H1 (cell line): ENCODE results near the gene ZNF672. TPM values are rescaled to one million over a fixed set of nuclear protein-coding genes. Genes with fewer than 3 reads are reported as not detected.

Experiments used
- CTCF ChIA-PET: fragments of 300-600 bp; sonication (Branson Sonifier 250); formaldehyde crosslinking; loops from one replicate; lab custom pipeline; 2021; ENCODE audit not compliant: partially characterized antibody; lab: Charles Lee
- POLR2A ChIA-PET: fragments of 300-600 bp; sonication (Branson Sonifier 250); formaldehyde crosslinking; loops from one replicate; lab custom pipeline; 2021; ENCODE audit warnings: inconsistent platforms; ENCODE audit not compliant: partially characterized antibody; lab: Charles Lee
- DNase-seq, 2 experiments: peaks; one replicate each; pipeline versions ENCODE4 v3.0.0 to v3.0.0-alpha.2; 2010 to 2022; ENCODE audit warnings: low spot score in 2 of 2, low read depth in 1 of 2, mixed read lengths in 1 of 2
- FAIRE-seq: peaks from 2 replicates; lab custom pipeline; 2011; peaks lifted over from hg19 to GRCh38; lab: Jason Lieb, UNC
- H2AFZ ChIP-seq: 2 replicates; pipeline ENCODE4 v1.8.1; 2012; ENCODE audit warnings: low read length, inconsistent platforms
- H2AK5ac ChIP-seq: 2 replicates; pipeline ENCODE4 v1.6.1; 2013; ENCODE audit warnings: low read depth, low read length
- H2BK120ac ChIP-seq: replicated peaks from 2 replicates; pipeline ENCODE3; 2013; ENCODE audit warnings: low read depth, low read length, inconsistent platforms
- H2BK12ac ChIP-seq: 2 replicates; pipeline ENCODE4 v1.6.1; 2013; ENCODE audit warnings: low read depth, low read length
- H2BK15ac ChIP-seq: 2 replicates; pipeline ENCODE4 v1.6.1; 2013; ENCODE audit warnings: low read length
- H2BK20ac ChIP-seq: 2 replicates; pipeline ENCODE4 v1.6.1; 2013; ENCODE audit warnings: low read length
- H2BK5ac ChIP-seq: 2 replicates; pipeline ENCODE4 v1.6.1; 2013; ENCODE audit warnings: low read depth, low read length
- H3K14ac ChIP-seq: 2 replicates; pipeline ENCODE4 v1.6.1; 2013; ENCODE audit warnings: inconsistent platforms; ENCODE audit not compliant: insufficient read length
- H3K18ac ChIP-seq: 2 replicates; pipeline ENCODE4 v1.6.1; 2013; ENCODE audit warnings: low read length; ENCODE audit errors: extremely low read depth
- H3K23ac ChIP-seq: 2 replicates; pipeline ENCODE4 v1.6.1; 2013; ENCODE audit warnings: inconsistent platforms; ENCODE audit not compliant: insufficient read length
- H3K23me2 ChIP-seq: 2 replicates; pipeline ENCODE4 v1.6.1; 2013; ENCODE audit warnings: low read depth, low read length
- H3K27ac ChIP-seq: 2 replicates; pipeline ENCODE4 v1.6.1; 2011; ENCODE audit warnings: low read depth, low read length, inconsistent platforms
- H3K27me3 ChIP-seq, 4 experiments: replicated peaks in 1 of 4; 1 replicate in 1 of 4; 2 replicates in 3 of 4; pipeline versions ENCODE4 v1.6.1 to v1.8.1; 2011 to 2013; ENCODE audit warnings: low read length in 3 of 4, mild to moderate bottlenecking in 3 of 4, inconsistent platforms in 2 of 4, mixed read lengths in 2 of 4, moderate library complexity in 1 of 4; ENCODE audit not compliant: control insufficient read depth in 3 of 4, insufficient read depth in 3 of 4; ENCODE audit errors: extremely low read depth in 1 of 4
- H3K36me3 ChIP-seq, 4 experiments: 2 replicates each; pipeline versions ENCODE4 v1.6.1 to v1.8.1; 2011 to 2013; ENCODE audit warnings: mild to moderate bottlenecking in 4 of 4, low read length in 3 of 4, moderate library complexity in 2 of 4, control low read depth in 1 of 4, inconsistent platforms in 1 of 4; ENCODE audit not compliant: insufficient read depth in 4 of 4, control insufficient read depth in 2 of 4
- H3K4ac ChIP-seq: replicated peaks from 2 replicates; pipeline ENCODE3; 2013; ENCODE audit warnings: low read length, low read depth, mixed read lengths, inconsistent platforms; ENCODE audit not compliant: insufficient read length
- H3K4me1 ChIP-seq, 4 experiments: replicated peaks in 1 of 4; 1 replicate in 1 of 4; 2 replicates in 3 of 4; pipeline versions ENCODE4 v1.6.1 to v1.8.1; 2011 to 2013; ENCODE audit warnings: low read length in 3 of 4, inconsistent platforms in 2 of 4, mixed read lengths in 1 of 4; ENCODE audit not compliant: insufficient read depth in 4 of 4, control insufficient read depth in 3 of 4
- H3K4me2 ChIP-seq, 2 experiments: 2 replicates each; pipeline versions ENCODE4 v1.6.1 to v1.8.1; 2011 to 2013; ENCODE audit warnings: low read depth in 2 of 2, low read length in 2 of 2, control low read depth in 1 of 2, inconsistent platforms in 1 of 2, mild to moderate bottlenecking in 1 of 2; ENCODE audit not compliant: insufficient read depth in 1 of 2
- H3K4me3 ChIP-seq, 4 experiments: fragments of 200-600, 300-600 bp in 1 of 4; sonication (generic), shearing (Covaris generic), sonication (Bioruptor Twin) in 1 of 4; 2 replicates each; pipeline versions ENCODE4 v1.5.1 to v1.8.1; 2011 to 2016; ENCODE audit warnings: low read length in 4 of 4, low read depth in 3 of 4, control low read depth in 2 of 4, inconsistent platforms in 2 of 4, mild to moderate bottlenecking in 2 of 4, mixed read lengths in 1 of 4, moderate library complexity in 1 of 4; ENCODE audit not compliant: insufficient read depth in 2 of 4; ENCODE audit errors: extremely low read depth in 1 of 4
- H3K56ac ChIP-seq: replicated peaks from 2 replicates; pipeline ENCODE3; 2013; ENCODE audit warnings: low read depth, mild to moderate bottlenecking, mixed read lengths, low read length, inconsistent platforms; ENCODE audit not compliant: insufficient read length
- H3K79me1 ChIP-seq: 2 replicates; pipeline ENCODE4 v1.6.1; 2013; ENCODE audit warnings: low read depth, low read length, control low read depth
- H3K79me2 ChIP-seq, 2 experiments: 2 replicates each; pipeline versions ENCODE4 v1.6.1 to v1.8.1; 2012 to 2013; ENCODE audit warnings: low read length in 2 of 2, mild to moderate bottlenecking in 2 of 2, inconsistent platforms in 1 of 2; ENCODE audit not compliant: insufficient read depth in 2 of 2, control insufficient read depth in 1 of 2
- H3K9ac ChIP-seq, 4 experiments: replicated peaks in 1 of 4; 1 replicate in 1 of 4; 2 replicates in 3 of 4; pipeline versions ENCODE4 v1.6.1 to v1.8.1; 2011 to 2013; ENCODE audit warnings: low read depth in 3 of 4, low read length in 3 of 4, control low read depth in 2 of 4, mild to moderate bottlenecking in 2 of 4, moderate library complexity in 2 of 4, inconsistent platforms in 1 of 4; ENCODE audit errors: extremely low read depth in 1 of 4
- H3K9me3 ChIP-seq, 2 experiments: 2 replicates each; pipeline versions ENCODE4 v1.6.1 to v1.8.1; 2012 to 2013; ENCODE audit warnings: mild to moderate bottlenecking in 2 of 2, moderate library complexity in 2 of 2, control low read depth in 1 of 2, inconsistent platforms in 1 of 2, low read depth in 1 of 2, low read length in 1 of 2, mixed read lengths in 1 of 2; ENCODE audit not compliant: insufficient read depth in 2 of 2
- H4K20me1 ChIP-seq, 2 experiments: replicated peaks in 1 of 2; 2 replicates each; pipeline versions ENCODE3 to v1.8.1; 2011 to 2013; ENCODE audit warnings: inconsistent platforms in 2 of 2, low read length in 2 of 2, mild to moderate bottlenecking in 1 of 2; ENCODE audit not compliant: insufficient read depth in 2 of 2, control insufficient read depth in 1 of 2
- H4K5ac ChIP-seq: 2 replicates; pipeline ENCODE4 v1.6.1; 2013; ENCODE audit warnings: low read length, low read depth, mixed read lengths, inconsistent platforms; ENCODE audit not compliant: insufficient read length
- H4K8ac ChIP-seq: 2 replicates; pipeline ENCODE4 v1.8.0; 2013; ENCODE audit warnings: mild to moderate bottlenecking, moderate library complexity, low read length, inconsistent platforms; ENCODE audit not compliant: insufficient read depth; ENCODE audit errors: extremely low read depth
- H4K91ac ChIP-seq: replicated peaks from 2 replicates; pipeline ENCODE3; 2013; ENCODE audit warnings: low read length, mixed read lengths, inconsistent platforms; ENCODE audit not compliant: insufficient read length
- CBX8 ChIP-seq: fragments of 300-800, 300-1000 bp; sonication (generic); IDR thresholded peaks from 2 replicates; pipeline ENCODE4 v1.7.1; 2016; ENCODE audit warnings: low read depth, low read length, borderline replicate concordance
- CHD1 ChIP-seq: IDR thresholded peaks from 2 replicates; pipeline ENCODE4 v1.6.1; 2012; ENCODE audit warnings: low read depth, low read length, improper control_type of control experiment
- EP300 ChIP-seq, 2 experiments: IDR thresholded peaks; 1 replicate in 1 of 2; 2 replicates in 1 of 2; pipeline ENCODE4 v1.6.1; 2011 to 2012; ENCODE audit warnings: low read depth in 2 of 2, low read length in 2 of 2, mild to moderate bottlenecking in 2 of 2, borderline replicate concordance in 1 of 2, inconsistent platforms in 1 of 2, moderate library complexity in 1 of 2
- KDM4A ChIP-seq: IDR thresholded peaks from one replicate; pipeline ENCODE4 v1.7.1; 2012; ENCODE audit warnings: low read depth, mild to moderate bottlenecking, moderate library complexity, low read length, inconsistent platforms; ENCODE audit not compliant: severe bottlenecking
- NANOG ChIP-seq: IDR thresholded peaks from 2 replicates; pipeline ENCODE4 v1.6.1; 2011; ENCODE audit warnings: low read length, low read depth, mild to moderate bottlenecking, inconsistent platforms; ENCODE audit not compliant: insufficient read depth, poor library complexity, severe bottlenecking
- PHF8 ChIP-seq: fragments of 200-600 bp; sonication (generic); conservative IDR thresholded peaks from 2 replicates; pipeline ENCODE4 v1.7.1; 2012; ENCODE audit warnings: low read depth, mild to moderate bottlenecking, inconsistent platforms, low read length, moderate library complexity
- POLR2AphosphoS5 ChIP-seq: IDR thresholded peaks from 2 replicates; pipeline ENCODE4 v1.6.1; 2011; ENCODE audit warnings: low read depth, low read length
- SIX5 ChIP-seq: IDR thresholded peaks from 2 replicates; pipeline ENCODE4 v1.6.1; 2011; ENCODE audit warnings: mild to moderate bottlenecking, low read depth, low read length
- SP1 ChIP-seq: IDR thresholded peaks from 2 replicates; pipeline ENCODE4 v1.6.1; 2011; ENCODE audit warnings: low read depth, low read length
- TBP ChIP-seq: IDR thresholded peaks from 2 replicates; pipeline ENCODE4 v1.6.1; 2011; ENCODE audit warnings: low read depth, low read length, improper control_type of control experiment
- TCF12 ChIP-seq: IDR thresholded peaks from 2 replicates; pipeline ENCODE4 v1.6.1; 2011; ENCODE audit warnings: low read depth, mild to moderate bottlenecking, low read length
- WGBS, 2 experiments: shearing (Covaris generic) in 1 of 2; methylation state at CpG; one replicate each; pipeline versions ENCODE4 v1.1.6 to v1.1.7; 2013 to 2015; ENCODE audit warnings: low lambda C conversion rate in 2 of 2, mixed read lengths in 2 of 2, inconsistent platforms in 1 of 2, low coverage in 1 of 2, missing lambda C conversion rate in 1 of 2; ENCODE audit not compliant: insufficient replicate concordance in 2 of 2, insufficient coverage in 1 of 2, insufficient read length in 1 of 2; ENCODE audit errors: extremely low coverage in 1 of 2, missing lambda C conversion rate in 1 of 2; 5-methylcytosine and 5-hydroxymethylcytosine counted together
- polyA plus RNA-seq, 7 experiments: library from polyadenylated mRNA; depleted of rRNA in 3 of 7; stranded (reverse) in 5 of 7; unstranded in 2 of 7; fragments of >200 nt in 5 of 7; fragments of 200-250 nt in 2 of 7; gene quantifications; 1 replicate in 5 of 7; 2 replicates in 1 of 7; 4 replicates in 1 of 7; pipeline versions ENCODE4 v1.2.1 to v1.2.3, GENCODE V29; 2011 to 2013; ENCODE audit warnings: missing spikeins in 2 of 7, mixed read lengths in 2 of 7
- total RNA-seq: library from RNA; stranded (reverse); fragmentation: NEBNext Ultra II Directional; extraction: Animal tissue kit (Norgen Biotek cat#: 25700); gene quantifications from 2 replicates; pipeline ENCODE4 v1.2.1, GENCODE V29; 2021

Gene ZNF672
- total and polyA plus RNA-seq, 2 of the 8 experiments (the other 6 are each of a cell fraction or from before 2014, with no cell fraction given) = 30.7 to 40.4 TPM

- FAIRE-seq = no peak
- POLR2A ChIA-PET = interaction anchor here (0.8 to 7.3 kb wide), 11 partner anchors 10 to 73 kb away, joined by 3 to 69 read pairs (median 6); partner anchors contain the start of genes PGBD2, SH3BP5L and ZNF692
- Histone ChIP-seq H3K4me3 (peak overlapping the region; percentile 78 to 88 (median 84)), H4K5ac (peak overlapping the region; percentile 49), H3K23ac (no peak overlapping the region), H2BK5ac (peak overlapping the region; percentile 91; the same call in 1 of the 2 replicates), H2BK20ac (no peak overlapping the region), H3K23me2 (peaks cover 9% of the 10 kb centered on the region; the same call in 1 of the 2 replicates), H3K14ac (peak overlapping the region; percentile 35), H3K27me3 (peaks cover 0 to 2% (median 0%) of the 10 kb centered on the region in 4 experiments; a peak in 1 of 7 replicates), H3K4me1 (peaks cover 0 to 5% (median 2%) of the 10 kb centered on the region in 4 experiments; a peak in 3 of 7 replicates), H4K91ac (peak overlapping the region; percentile 83), H3K4ac (peak overlapping the region; percentile 75), H3K18ac (peak overlapping the region; percentile 90), H3K9ac (peak overlapping the region; percentile 82 to 89 (median 83)), H2AK5ac (no peak overlapping the region), H2AFZ (peak overlapping the region; percentile 88), H4K8ac (peak overlapping the region; percentile 88; the same call in 1 of the 2 replicates), H3K79me2 (peaks cover 0 to 20% of the 10 kb centered on the region in 2 experiments; a peak in 2 of 4 replicates), H3K56ac (peak overlapping the region; percentile 70), H3K4me2 (peak overlapping the region; percentile 74 to 78), H2BK15ac (no peak overlapping the region), H3K79me1 (peaks cover 10% of the 10 kb centered on the region), H2BK12ac (peak overlapping the region; percentile 75; the same call in 1 of the 2 replicates), H3K27ac (peak overlapping the region; percentile 77), H3K36me3 (no peaks in the 10 kb centered on the region; a peak in 1 of 8 replicates), H4K20me1 (peaks cover 2 to 3% of the 10 kb centered on the region in 2 experiments), H3K9me3 (no peaks in the 10 kb centered on the region), H2BK120ac (no peak overlapping the region)
- peak; percentile 90 to 97 for DNase-seq
- WGBS, 2 experiments = 1% methylated on average over 65 of the region's 82 CpGs; no CpG with 5 or more reads in 1 of the 2 experiments
- CTCF ChIA-PET = interaction anchor here (0.6 to 5.3 kb wide), 11 partner anchors 10 to 65 kb away, joined by 3 to 32 read pairs (median 8); partner anchors contain the start of genes SH3BP5L and ZNF692
- no peak for TF ChIP-seq NANOG
- peak; percentile 56; the same call in 1 of the 2 replicates for TF ChIP-seq PHF8
- TF ChIP-seq EP300 (IDR thresholded peaks at IDR 0.05; ENCODE audit: borderline replicate concordance in 1 of 2, low read depth in 2 of 2, low read length in 2 of 2) = no peak
- no peak for TF ChIP-seq CHD1
- TF ChIP-seq POLR2AphosphoS5 = peak; percentile 75
- no peak for TF ChIP-seq CBX8
- TF ChIP-seq KDM4A = peak; percentile 73
- no peak for TF ChIP-seq TCF12
- peak; percentile 49; the same call in 1 of the 2 replicates for TF ChIP-seq SP1
- peak; percentile 28; the same call in 1 of the 2 replicates for TF ChIP-seq TBP
- TF ChIP-seq SIX5 = no peak
These were observed 538 bp downstream of the ZNF672 start for GRCh38 chr1:248838357-248839167.
